ENCODE data around the gene NOS3. TPM values are rescaled to one million over a fixed set of nuclear protein-coding genes. Genes with fewer than 3 reads are reported as not detected.

Gene NOS3
- total and polyA plus RNA-seq, 2 donors (not counting 3 experiments of a cell fraction or from before 2014, with no cell fraction given) = 82.8 to 95.1 TPM

DNA sequence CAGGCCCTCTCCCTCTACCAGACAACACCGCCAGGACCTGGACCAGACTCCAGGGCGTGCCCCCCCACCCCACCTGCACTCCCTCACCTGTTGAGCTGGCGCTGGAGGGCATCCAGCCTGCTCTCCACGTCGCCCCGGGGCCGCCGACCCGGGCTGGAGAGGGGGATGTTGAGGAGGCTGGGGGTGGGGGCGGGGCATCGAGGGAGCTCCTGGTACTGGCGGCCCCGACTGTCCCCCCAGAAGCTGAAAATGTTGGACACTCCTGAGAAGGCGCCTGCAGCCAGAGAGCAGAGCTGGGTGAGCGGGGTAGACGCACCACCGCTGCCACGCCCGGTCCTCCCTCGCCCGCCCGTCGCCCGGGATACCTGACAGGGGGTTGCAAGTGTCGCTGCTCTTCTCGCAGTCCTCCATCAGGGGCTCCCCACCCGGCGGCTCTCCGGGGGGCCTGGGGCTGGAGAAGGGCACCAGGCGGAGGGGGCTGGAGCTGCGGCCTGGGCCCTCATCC is 43.5 kb upstream of the NOS3 start:
- Histone ChIP-seq H3K27me3 (ENCODE audit: control insufficient read depth in 2 of 2, insufficient read depth in 2 of 2, low read length in 2 of 2) (peaks cover 7 to 13% of the 10 kb centered on the region in 2 experiments), H3K9me3 (replicated peaks; ENCODE audit: control insufficient read depth, insufficient read depth, low read length) (no peaks in the 10 kb centered on the region), H3K27ac (ENCODE audit: insufficient read depth, low read depth, low read length) (no peak overlapping the region), H3K4me2 (ENCODE audit: insufficient read depth, low read length) (no peak overlapping the region), H3K4me3 (replicated peaks in 1 of 3; ENCODE audit: insufficient read depth in 1 of 3, low read depth in 1 of 3, low read length in 3 of 3) (no peak overlapping the region), H2AFZ (ENCODE audit: low read depth, low read length) (no peak overlapping the region), H3K79me2 (ENCODE audit: control insufficient read depth, insufficient read depth, low read length) (no peaks in the 10 kb centered on the region), H3K4me1 (ENCODE audit: control insufficient read depth, extremely low read depth, insufficient read depth, low read length) (no peaks in the 10 kb centered on the region), H3K9ac (replicated peaks; ENCODE audit: extremely low read depth, insufficient read depth, low read length) (no peak overlapping the region), H3K36me3 (ENCODE audit: control insufficient read depth in 2 of 2, extremely low read depth in 1 of 2, insufficient read depth in 2 of 2, low read length in 2 of 2) (no peaks in the 10 kb centered on the region), H4K20me1 (replicated peaks; ENCODE audit: control insufficient read depth, extremely low read depth, insufficient read depth, low read length) (no peaks in the 10 kb centered on the region), H3K9me1 (replicated peaks; ENCODE audit: control insufficient read depth, extremely low read depth, insufficient read depth, low read length) (no peaks in the 10 kb centered on the region)
- ChIA-PET POLR2A (no interaction called here), CTCF (no interaction called here)
- no peak for DNase-seq (ENCODE audit: low read depth, low spot score)
- BruUV-seq (replicated peaks) = no TSS peak
- TF ChIP-seq MYC (IDR thresholded peaks at IDR 0.05; ENCODE audit: low read depth, low read length) (no peak), POLR2AphosphoS5 (IDR thresholded peaks at IDR 0.05; ENCODE audit: insufficient read depth, low read depth, low read length) (no peak), JUN (IDR thresholded peaks at IDR 0.05; ENCODE audit: borderline replicate concordance, insufficient read depth, insufficient read length, low read depth) (no peak), EZH2 (IDR thresholded peaks at IDR 0.05; ENCODE audit: borderline replicate concordance, low read depth, low read length, severe bottlenecking) (peak; percentile 66), POLR2A (IDR thresholded peaks at IDR 0.05; ENCODE audit: low read depth, low read length) (no peak)
- TF ChIP-seq, protein P1, sequence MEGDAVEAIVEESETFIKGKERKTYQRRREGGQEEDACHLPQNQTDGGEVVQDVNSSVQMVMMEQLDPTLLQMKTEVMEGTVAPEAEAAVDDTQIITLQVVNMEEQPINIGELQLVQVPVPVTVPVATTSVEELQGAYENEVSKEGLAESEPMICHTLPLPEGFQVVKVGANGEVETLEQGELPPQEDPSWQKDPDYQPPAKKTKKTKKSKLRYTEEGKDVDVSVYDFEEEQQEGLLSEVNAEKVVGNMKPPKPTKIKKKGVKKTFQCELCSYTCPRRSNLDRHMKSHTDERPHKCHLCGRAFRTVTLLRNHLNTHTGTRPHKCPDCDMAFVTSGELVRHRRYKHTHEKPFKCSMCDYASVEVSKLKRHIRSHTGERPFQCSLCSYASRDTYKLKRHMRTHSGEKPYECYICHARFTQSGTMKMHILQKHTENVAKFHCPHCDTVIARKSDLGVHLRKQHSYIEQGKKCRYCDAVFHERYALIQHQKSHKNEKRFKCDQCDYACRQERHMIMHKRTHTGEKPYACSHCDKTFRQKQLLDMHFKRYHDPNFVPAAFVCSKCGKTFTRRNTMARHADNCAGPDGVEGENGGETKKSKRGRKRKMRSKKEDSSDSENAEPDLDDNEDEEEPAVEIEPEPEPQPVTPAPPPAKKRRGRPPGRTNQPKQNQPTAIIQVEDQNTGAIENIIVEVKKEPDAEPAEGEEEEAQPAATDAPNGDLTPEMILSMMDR (IDR thresholded peaks at IDR 0.05; ENCODE audit: extremely low read depth in 1 of 2, insufficient read depth in 1 of 2, low read depth in 1 of 2, low read length in 2 of 2) = no peak
- TF ChIP-seq, protein P2, sequence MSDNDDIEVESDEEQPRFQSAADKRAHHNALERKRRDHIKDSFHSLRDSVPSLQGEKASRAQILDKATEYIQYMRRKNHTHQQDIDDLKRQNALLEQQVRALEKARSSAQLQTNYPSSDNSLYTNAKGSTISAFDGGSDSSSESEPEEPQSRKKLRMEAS (IDR thresholded peaks at IDR 0.05; ENCODE audit: insufficient read depth, insufficient read length) = no peak
- intact Hi-C loops (cut with micrococcal nuclease) (no loop called here), dilution Hi-C loops (cut with MboI; ENCODE audit: extremely low pct_ligation_motif_present, low sequenced_read_pairs) (no loop called here)
- FAIRE-seq = no peak
